ENCODE measurements around the gene LRRC10.

Gene LRRC10

DNA sequence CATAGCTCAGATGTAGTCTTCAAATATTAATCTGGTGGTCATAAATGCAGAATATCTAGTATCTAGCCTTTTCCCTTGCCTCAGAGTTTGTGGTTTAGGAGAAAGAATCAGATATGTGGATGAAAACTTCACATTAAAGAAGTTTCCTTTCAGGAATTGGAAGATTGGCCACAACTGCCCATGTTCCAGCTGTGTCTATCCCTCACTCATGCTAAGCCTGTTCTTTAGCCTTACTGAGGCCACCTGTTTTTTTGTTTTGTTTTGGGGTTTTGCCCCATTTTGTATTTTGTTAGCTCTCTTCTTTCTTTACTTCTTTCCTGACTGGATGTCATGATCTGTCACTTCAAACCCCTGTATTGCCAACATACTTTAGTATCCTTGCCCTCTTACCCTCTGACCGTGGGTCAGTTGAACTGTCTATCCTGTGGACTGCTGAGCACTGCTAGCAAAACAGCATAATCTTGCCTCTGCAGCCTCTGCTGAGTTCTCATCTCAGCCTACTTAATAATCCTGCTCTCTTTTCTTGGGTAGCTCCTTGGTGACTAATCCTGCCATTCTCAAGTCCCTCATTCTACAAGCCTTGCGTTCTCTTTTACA, 47.4 kb downstream of the LRRC10 start:
- no peak for DNase-seq

Measured in activated CD4-positive, alpha-beta T cell treated with anti-CD3 and anti-CD28 coated beads, Interleukin-2, Interleukin-6, amounts not matched to agents 100 ng/mL and 50 ng/mL, durations not matched to agents 16 hours and 8 hours (primary cell).